ENCODE data around the gene SPATA6. TPM values are rescaled to one million over a fixed set of nuclear protein-coding genes. Genes with fewer than 3 reads are reported as not detected.
"Not testable (repeated sequence)": the region's sequence is repeated elsewhere in the genome, so short reads cannot be mapped to it uniquely, and the experiment has no call there.

Gene SPATA6
- total and polyA plus RNA-seq, 2 donors (not counting 1 experiment from before 2014, with no cell fraction given) = 1.9 to 6.7 TPM

DNA sequence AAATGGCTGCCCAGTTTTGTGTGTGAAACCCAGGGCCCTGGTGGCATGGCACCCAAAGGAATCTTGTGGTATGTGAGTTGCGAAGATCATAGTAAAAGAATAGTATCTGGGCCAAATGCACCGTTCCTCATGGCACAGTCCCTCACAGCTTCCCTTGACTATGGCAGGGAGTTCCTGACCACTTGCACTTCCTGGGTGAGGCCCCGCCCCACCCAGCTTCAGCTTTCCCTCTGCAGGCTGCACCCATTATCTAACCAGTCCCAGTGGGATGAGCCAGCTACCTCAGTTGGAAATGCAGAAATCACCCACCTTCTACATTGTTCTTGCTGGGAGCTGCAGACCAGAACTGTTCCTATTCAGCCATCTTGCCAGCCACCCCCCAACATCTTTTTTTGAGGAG is 186.5 kb downstream of the SPATA6 start:
- no peak overlapping the region for H2AFZ ChIP-seq (ENCODE audit: insufficient read depth, low read depth, low read length, poor library complexity, severe bottlenecking)
- no peak overlapping the region for H3K27ac ChIP-seq (ENCODE audit: low read length in 2 of 2)
- H3K27me3 ChIP-seq (replicated peaks in 1 of 4; ENCODE audit: control extremely low read depth in 1 of 4, control insufficient read depth in 3 of 4, insufficient read depth in 4 of 4, low read length in 3 of 4) = peaks cover 0 to 2% (median 0%) of the 10 kb centered on the region in 4 experiments
- H3K9me3 ChIP-seq (ENCODE audit: control extremely low read depth in 1 of 3, control insufficient read depth in 2 of 3, insufficient read depth in 1 of 3, low read length in 2 of 3) = peaks cover 0 to 8% (median 0%) of the 10 kb centered on the region in 3 donors
- TF ChIP-seq, protein P1, sequence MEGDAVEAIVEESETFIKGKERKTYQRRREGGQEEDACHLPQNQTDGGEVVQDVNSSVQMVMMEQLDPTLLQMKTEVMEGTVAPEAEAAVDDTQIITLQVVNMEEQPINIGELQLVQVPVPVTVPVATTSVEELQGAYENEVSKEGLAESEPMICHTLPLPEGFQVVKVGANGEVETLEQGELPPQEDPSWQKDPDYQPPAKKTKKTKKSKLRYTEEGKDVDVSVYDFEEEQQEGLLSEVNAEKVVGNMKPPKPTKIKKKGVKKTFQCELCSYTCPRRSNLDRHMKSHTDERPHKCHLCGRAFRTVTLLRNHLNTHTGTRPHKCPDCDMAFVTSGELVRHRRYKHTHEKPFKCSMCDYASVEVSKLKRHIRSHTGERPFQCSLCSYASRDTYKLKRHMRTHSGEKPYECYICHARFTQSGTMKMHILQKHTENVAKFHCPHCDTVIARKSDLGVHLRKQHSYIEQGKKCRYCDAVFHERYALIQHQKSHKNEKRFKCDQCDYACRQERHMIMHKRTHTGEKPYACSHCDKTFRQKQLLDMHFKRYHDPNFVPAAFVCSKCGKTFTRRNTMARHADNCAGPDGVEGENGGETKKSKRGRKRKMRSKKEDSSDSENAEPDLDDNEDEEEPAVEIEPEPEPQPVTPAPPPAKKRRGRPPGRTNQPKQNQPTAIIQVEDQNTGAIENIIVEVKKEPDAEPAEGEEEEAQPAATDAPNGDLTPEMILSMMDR (IDR thresholded peaks at IDR 0.05) = no peak
- TF ChIP-seq EZH2 (IDR thresholded peaks at IDR 0.05; ENCODE audit: borderline replicate concordance, insufficient read depth, low read depth, low read length, poor library complexity, severe bottlenecking) = no peak
- WGBS (ENCODE audit: insufficient coverage) = 79% methylated on average over 2 of the region's 3 CpGs
- no peak overlapping the region for H3K4me2 ChIP-seq (replicated peaks; ENCODE audit: low read depth, low read length, poor library complexity, severe bottlenecking)
- Mint-ChIP-seq H3K4me1 (no peaks in the 10 kb centered on the region), H3K27me3 (peaks cover 5% of the 10 kb centered on the region), H3K27ac (no peak overlapping the region), H3K9me3 (ENCODE audit: insufficient read depth) (peaks cover 5% of the 10 kb centered on the region), H3K4me3 (no peak overlapping the region)
- H3K9ac ChIP-seq (ENCODE audit: low read length) = no peak overlapping the region
- no peak overlapping the region for H3K4me3 ChIP-seq (ENCODE audit: control extremely low read depth in 1 of 5, extremely low read depth in 1 of 5, insufficient read depth in 1 of 5, low read depth in 2 of 5, low read length in 4 of 5)
- DNase-seq (no peak), ATAC-seq (ENCODE audit: low read depth) (no peak)
- no peaks in the 10 kb centered on the region for H3K4me1 ChIP-seq (ENCODE audit: control insufficient read depth in 2 of 2, insufficient read depth in 2 of 2, low read length in 2 of 2)
- CTCF ChIA-PET = interaction anchor here (0.7 kb wide), 1 partner anchor 562 kb away, joined by 3 read pairs; no protein-coding TSS in a partner anchor
- intact Hi-C loops (cut with micrococcal nuclease) = no loop called here
- POLR2A ChIA-PET = no interaction called here
- H3K79me2 ChIP-seq (ENCODE audit: control insufficient read depth, insufficient read depth, low read length) = no peaks in the 10 kb centered on the region
- no peaks in the 10 kb centered on the region for H3K36me3 ChIP-seq (replicated peaks in 1 of 2; ENCODE audit: control extremely low read depth in 1 of 2, control insufficient read depth in 1 of 2, extremely low read depth in 1 of 2, insufficient read depth in 2 of 2, low read length in 1 of 2)
- no peaks in the 10 kb centered on the region for H4K20me1 ChIP-seq (ENCODE audit: control insufficient read depth, insufficient read depth, low read length, poor library complexity, severe bottlenecking)

DNA sequence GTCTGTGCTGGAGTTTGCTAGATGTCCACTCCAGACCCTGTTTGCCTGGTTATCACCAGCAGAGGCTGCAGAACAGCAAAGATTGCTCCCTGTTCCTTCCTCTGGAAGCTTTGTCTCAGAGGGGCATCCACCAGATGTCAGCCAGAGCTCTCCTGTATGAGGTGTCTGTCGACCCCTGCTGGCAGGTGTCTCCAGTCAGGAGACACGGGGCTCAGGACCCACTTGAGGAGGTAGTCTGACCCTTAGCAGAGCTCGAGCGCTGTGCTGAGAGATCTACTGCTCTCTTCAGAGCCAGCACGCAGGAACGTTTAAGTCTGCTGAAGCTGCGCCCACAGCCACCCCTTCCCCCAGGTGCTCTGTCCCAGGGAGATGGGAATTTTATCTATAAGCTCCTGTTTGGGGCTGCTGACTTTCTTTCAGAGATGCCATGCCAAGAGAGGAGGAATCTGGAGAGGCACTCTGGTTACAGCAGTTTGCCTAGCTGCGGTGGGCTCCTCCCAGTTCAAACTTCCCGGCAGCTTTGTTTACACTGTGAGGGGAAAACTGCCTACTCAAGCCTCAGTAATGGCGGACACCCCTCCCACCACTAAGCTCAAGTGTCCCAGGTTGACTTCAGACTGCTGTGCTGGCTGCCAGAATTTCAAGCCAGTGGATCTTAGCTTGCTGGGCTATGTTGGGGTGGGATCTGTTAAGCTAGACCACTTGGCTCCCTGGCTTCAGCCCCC is 187.1 kb downstream of the SPATA6 start:
- H3K4me1 ChIP-seq (ENCODE audit: control insufficient read depth in 2 of 2, insufficient read depth in 2 of 2, low read length in 2 of 2); H3K27me3 Mint-ChIP-seq; H3K79me2 ChIP-seq (ENCODE audit: control insufficient read depth, insufficient read depth, low read length); H3K4me3 Mint-ChIP-seq; DNase-seq; H3K4me3 ChIP-seq (ENCODE audit: control extremely low read depth in 1 of 5, extremely low read depth in 1 of 5, insufficient read depth in 1 of 5, low read depth in 2 of 5, low read length in 4 of 5); H2AFZ ChIP-seq (ENCODE audit: insufficient read depth, low read depth, low read length, poor library complexity, severe bottlenecking); POLR2A ChIA-PET; H3K9ac ChIP-seq (ENCODE audit: low read length); H3K27ac Mint-ChIP-seq; H3K9me3 Mint-ChIP-seq (ENCODE audit: insufficient read depth); H3K9me3 ChIP-seq (ENCODE audit: control extremely low read depth in 1 of 3, control insufficient read depth in 2 of 3, insufficient read depth in 1 of 3, low read length in 2 of 3); H4K20me1 ChIP-seq (ENCODE audit: control insufficient read depth, insufficient read depth, low read length, poor library complexity, severe bottlenecking); H3K27me3 ChIP-seq (replicated peaks in 1 of 4; ENCODE audit: control extremely low read depth in 1 of 4, control insufficient read depth in 3 of 4, insufficient read depth in 4 of 4, low read length in 3 of 4); H3K36me3 ChIP-seq (replicated peaks in 1 of 2; ENCODE audit: control extremely low read depth in 1 of 2, control insufficient read depth in 1 of 2, extremely low read depth in 1 of 2, insufficient read depth in 2 of 2, low read length in 1 of 2); ATAC-seq (ENCODE audit: low read depth); intact Hi-C loops (cut with micrococcal nuclease); H3K4me1 Mint-ChIP-seq; H3K27ac ChIP-seq (ENCODE audit: low read length in 2 of 2); H3K4me2 ChIP-seq (replicated peaks; ENCODE audit: low read depth, low read length, poor library complexity, severe bottlenecking): not testable (repeated sequence)
- CTCF ChIA-PET = interaction anchor here (0.7 kb wide), 1 partner anchor 562 kb away, joined by 3 read pairs; no protein-coding TSS in a partner anchor
- 75% methylated on average over 3 of the region's 10 CpGs for WGBS (ENCODE audit: insufficient coverage)

DNA sequence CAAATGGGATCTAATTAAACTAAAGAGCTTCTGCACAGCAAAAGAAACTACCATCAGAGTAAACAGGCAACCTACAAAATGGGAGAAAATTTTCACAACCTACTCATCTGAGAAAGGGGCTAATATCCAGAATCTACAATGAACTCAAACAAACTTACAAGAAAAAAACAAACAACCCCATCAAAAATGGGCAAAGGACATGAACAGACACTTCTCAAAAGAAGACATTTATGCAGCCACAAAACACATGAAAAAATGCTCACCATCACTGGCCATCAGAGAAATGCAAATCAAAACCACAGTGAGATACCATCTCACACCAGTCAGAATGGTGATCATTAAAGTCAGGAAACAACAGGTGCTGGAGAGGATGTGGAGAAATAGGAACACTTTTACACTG is 189.7 kb downstream of the SPATA6 start:
- H3K27ac ChIP-seq (ENCODE audit: low read length in 2 of 2); H2AFZ ChIP-seq (ENCODE audit: insufficient read depth, low read depth, low read length, poor library complexity, severe bottlenecking); POLR2A ChIA-PET; CTCF ChIA-PET; DNase-seq; H3K27me3 Mint-ChIP-seq; H3K4me2 ChIP-seq (replicated peaks; ENCODE audit: low read depth, low read length, poor library complexity, severe bottlenecking); H3K27me3 ChIP-seq (replicated peaks in 1 of 4; ENCODE audit: control extremely low read depth in 1 of 4, control insufficient read depth in 3 of 4, insufficient read depth in 4 of 4, low read length in 3 of 4); H3K9ac ChIP-seq (ENCODE audit: low read length); H3K4me1 ChIP-seq (ENCODE audit: control insufficient read depth in 2 of 2, insufficient read depth in 2 of 2, low read length in 2 of 2); H3K4me3 ChIP-seq (ENCODE audit: control extremely low read depth in 1 of 5, extremely low read depth in 1 of 5, insufficient read depth in 1 of 5, low read depth in 2 of 5, low read length in 4 of 5); H3K79me2 ChIP-seq (ENCODE audit: control insufficient read depth, insufficient read depth, low read length); H3K4me3 Mint-ChIP-seq; H4K20me1 ChIP-seq (ENCODE audit: control insufficient read depth, insufficient read depth, low read length, poor library complexity, severe bottlenecking); ATAC-seq (ENCODE audit: low read depth); H3K9me3 ChIP-seq (ENCODE audit: control extremely low read depth in 1 of 3, control insufficient read depth in 2 of 3, insufficient read depth in 1 of 3, low read length in 2 of 3); H3K9me3 Mint-ChIP-seq (ENCODE audit: insufficient read depth); H3K4me1 Mint-ChIP-seq; H3K27ac Mint-ChIP-seq; intact Hi-C loops (cut with micrococcal nuclease); H3K36me3 ChIP-seq (replicated peaks in 1 of 2; ENCODE audit: control extremely low read depth in 1 of 2, control insufficient read depth in 1 of 2, extremely low read depth in 1 of 2, insufficient read depth in 2 of 2, low read length in 1 of 2): not testable (repeated sequence)
